ENCODE results near the gene KCNT1. TPM values are rescaled to one million over a fixed set of nuclear protein-coding genes. Genes with fewer than 3 reads are reported as not detected.

The KCNT1 gene
- total RNA-seq, 1 experiment from 2014 or later = 0.68 TPM

DNA sequence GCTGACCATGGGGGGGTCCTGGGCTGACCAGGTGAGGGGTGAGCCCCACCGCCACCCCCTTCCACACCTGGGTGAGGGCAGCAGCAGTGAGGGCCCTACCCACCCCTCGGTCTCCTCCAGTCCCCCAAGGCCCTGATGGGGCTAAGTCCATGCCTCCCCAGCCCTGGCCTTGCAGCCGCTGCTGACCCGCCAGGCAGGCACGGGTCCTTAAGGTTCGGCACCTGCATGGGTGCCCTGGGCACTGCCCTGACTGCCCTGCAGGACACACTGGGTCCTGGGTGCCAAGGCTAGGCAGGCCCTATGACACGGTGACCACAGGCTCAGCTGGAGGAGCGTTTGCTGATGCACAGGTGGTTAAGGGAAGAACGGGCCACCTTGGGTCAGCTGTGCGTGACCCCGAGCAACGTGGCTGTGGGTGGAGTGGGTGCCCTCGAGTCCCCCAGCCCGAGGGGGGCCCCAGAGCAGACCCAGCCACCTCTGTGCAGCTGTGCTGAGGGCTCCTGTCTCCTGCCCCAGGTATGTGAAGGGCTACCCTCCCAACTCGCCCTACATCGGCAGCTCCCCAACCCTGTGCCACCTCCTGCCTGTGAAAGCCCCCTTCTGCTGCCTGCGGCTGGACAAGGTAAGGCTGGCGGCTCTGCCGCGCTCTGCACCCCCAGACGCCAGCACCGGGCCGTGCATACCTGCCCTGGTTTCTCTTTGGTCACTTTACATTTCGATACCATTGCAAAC is 73.0 kb downstream of the KCNT1 start:
- H3K23me2 ChIP-seq (ENCODE audit: insufficient read length, low read depth, low read length, poor library complexity, severe bottlenecking) = no peaks in the 10 kb centered on the region
- Mint-ChIP-seq H3K4me1 (no peaks in the 10 kb centered on the region), H3K36me3 (ENCODE audit: insufficient read depth in 1 of 3, low read depth in 3 of 3) (no peaks in the 10 kb centered on the region), H3K4me3 (no peak overlapping the region), H3K9me3 (no peaks in the 10 kb centered on the region), H3K27me3 (ENCODE audit: low read depth) (no peaks in the 10 kb centered on the region), H3K27ac (no peak overlapping the region)
- no peak overlapping the region for H3K9ac ChIP-seq (ENCODE audit: extremely low read depth, insufficient read length, low read length)
- no peaks in the 10 kb centered on the region for H3K79me2 ChIP-seq (ENCODE audit: insufficient read depth, low read length)
- no peaks in the 10 kb centered on the region for H3K9me3 ChIP-seq (ENCODE audit: control insufficient read depth, low read depth, low read length)
- H3K14ac ChIP-seq (ENCODE audit: insufficient read depth, low read length) = no peak overlapping the region; the same call in 1 of the 2 replicates
- H2BK20ac ChIP-seq (ENCODE audit: low read depth, low read length, poor library complexity, severe bottlenecking) = no peak overlapping the region
- DNase-seq = no peak
- H3K56ac ChIP-seq (ENCODE audit: insufficient read length, low read depth, low read length) = no peak overlapping the region
- no peak overlapping the region for H2BK12ac ChIP-seq (ENCODE audit: insufficient read length, low read depth, low read length)
- H3K27ac ChIP-seq (ENCODE audit: insufficient read length, low read depth, low read length) = no peak overlapping the region
- H3K4me2 ChIP-seq (ENCODE audit: insufficient read depth, insufficient read length, low read length) = no peak overlapping the region
- H4K5ac ChIP-seq (ENCODE audit: insufficient read length, low read depth, low read length) = no peak overlapping the region
- no peak overlapping the region for H3K4ac ChIP-seq (ENCODE audit: low read depth, low read length)
- no CpG with 5 or more reads among the region's 24 CpGs for WGBS (ENCODE audit: extremely low coverage, insufficient read length, low lambda C conversion rate)
- no peaks in the 10 kb centered on the region for H3K4me1 ChIP-seq (ENCODE audit: insufficient read depth, low read length)
- no peak overlapping the region for H3K23ac ChIP-seq (ENCODE audit: insufficient read length, low read depth, low read length)
- H3K27me3 ChIP-seq (ENCODE audit: insufficient read depth, low read length) = no peaks in the 10 kb centered on the region
- H2AK5ac ChIP-seq (ENCODE audit: insufficient read length, low read length) = no peak overlapping the region
- no peak overlapping the region for H4K8ac ChIP-seq (replicated peaks; ENCODE audit: insufficient read length, low read depth, low read length)
- peaks cover 2% of the 10 kb centered on the region for H4K20me1 ChIP-seq (ENCODE audit: control insufficient read depth, insufficient read depth, insufficient read length)
- no peak overlapping the region for H2BK15ac ChIP-seq (ENCODE audit: low read depth, low read length)
- TF ChIP-seq, protein P1, sequence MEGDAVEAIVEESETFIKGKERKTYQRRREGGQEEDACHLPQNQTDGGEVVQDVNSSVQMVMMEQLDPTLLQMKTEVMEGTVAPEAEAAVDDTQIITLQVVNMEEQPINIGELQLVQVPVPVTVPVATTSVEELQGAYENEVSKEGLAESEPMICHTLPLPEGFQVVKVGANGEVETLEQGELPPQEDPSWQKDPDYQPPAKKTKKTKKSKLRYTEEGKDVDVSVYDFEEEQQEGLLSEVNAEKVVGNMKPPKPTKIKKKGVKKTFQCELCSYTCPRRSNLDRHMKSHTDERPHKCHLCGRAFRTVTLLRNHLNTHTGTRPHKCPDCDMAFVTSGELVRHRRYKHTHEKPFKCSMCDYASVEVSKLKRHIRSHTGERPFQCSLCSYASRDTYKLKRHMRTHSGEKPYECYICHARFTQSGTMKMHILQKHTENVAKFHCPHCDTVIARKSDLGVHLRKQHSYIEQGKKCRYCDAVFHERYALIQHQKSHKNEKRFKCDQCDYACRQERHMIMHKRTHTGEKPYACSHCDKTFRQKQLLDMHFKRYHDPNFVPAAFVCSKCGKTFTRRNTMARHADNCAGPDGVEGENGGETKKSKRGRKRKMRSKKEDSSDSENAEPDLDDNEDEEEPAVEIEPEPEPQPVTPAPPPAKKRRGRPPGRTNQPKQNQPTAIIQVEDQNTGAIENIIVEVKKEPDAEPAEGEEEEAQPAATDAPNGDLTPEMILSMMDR (conservative IDR thresholded peaks at IDR 0.05) = no peak
- no peak overlapping the region for H3T11ph ChIP-seq (ENCODE audit: low read length)
- no peak overlapping the region for H2AFZ ChIP-seq (ENCODE audit: low read length)
- H2BK120ac ChIP-seq (ENCODE audit: low read depth, low read length, poor library complexity, severe bottlenecking) = no peak overlapping the region
- no peak overlapping the region for H3K18ac ChIP-seq (ENCODE audit: insufficient read length, low read depth, low read length)
- no peak overlapping the region for H2BK5ac ChIP-seq (ENCODE audit: insufficient read length, low read length)
- H4K91ac ChIP-seq (ENCODE audit: insufficient read length, low read depth, low read length) = no peak overlapping the region
- no peaks in the 10 kb centered on the region for H3K79me1 ChIP-seq (ENCODE audit: insufficient read depth, low read depth, low read length, poor library complexity, severe bottlenecking)
